Measurements from ENCODE around the gene HESX1. TPM values are rescaled to one million over a fixed set of nuclear protein-coding genes. Genes with fewer than 3 reads are reported as not detected.

Gene HESX1
- total RNA-seq, 1 experiment from 2014 or later: 5.6 TPM

DNA sequence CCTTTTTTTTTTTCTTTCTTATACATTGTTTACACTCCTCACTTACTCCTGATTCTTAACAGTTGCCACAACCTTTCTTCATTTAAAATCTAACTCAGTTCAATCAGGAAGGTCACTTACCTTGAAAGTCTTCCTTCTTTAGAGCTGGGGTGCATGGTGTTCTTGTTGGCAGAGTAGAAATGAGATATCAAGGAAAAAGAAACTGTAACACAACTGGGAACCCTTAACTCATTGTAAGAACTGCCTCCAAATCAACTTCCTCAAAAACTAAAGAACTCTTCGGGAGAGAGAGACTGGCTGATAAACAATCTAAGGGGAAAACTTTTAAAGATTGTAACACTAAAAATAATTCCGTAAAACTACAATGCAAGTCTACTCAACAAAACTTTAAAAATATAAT is 26.4 kb upstream of the HESX1 start (continued):
- TF ChIP-seq, protein P1, sequence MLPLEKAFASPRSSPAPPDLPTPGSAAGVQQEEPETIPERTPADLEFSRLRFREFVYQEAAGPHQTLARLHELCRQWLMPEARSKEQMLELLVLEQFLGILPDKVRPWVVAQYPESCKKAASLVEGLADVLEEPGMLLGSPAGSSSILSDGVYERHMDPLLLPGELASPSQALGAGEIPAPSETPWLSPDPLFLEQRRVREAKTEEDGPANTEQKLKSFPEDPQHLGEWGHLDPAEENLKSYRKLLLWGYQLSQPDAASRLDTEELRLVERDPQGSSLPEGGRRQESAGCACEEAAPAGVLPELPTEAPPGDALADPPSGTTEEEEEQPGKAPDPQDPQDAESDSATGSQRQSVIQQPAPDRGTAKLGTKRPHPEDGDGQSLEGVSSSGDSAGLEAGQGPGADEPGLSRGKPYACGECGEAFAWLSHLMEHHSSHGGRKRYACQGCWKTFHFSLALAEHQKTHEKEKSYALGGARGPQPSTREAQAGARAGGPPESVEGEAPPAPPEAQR (CRISPR knock-in tag; IDR thresholded peaks at IDR 0.05): no peak
- TF ChIP-seq ZNF232 (CRISPR knock-in tag; IDR thresholded peaks at IDR 0.05) (no peak), SMAD3 (CRISPR knock-in tag; IDR thresholded peaks at IDR 0.05; ENCODE audit: borderline replicate concordance) (no peak)
- TF ChIP-seq, protein P2, sequence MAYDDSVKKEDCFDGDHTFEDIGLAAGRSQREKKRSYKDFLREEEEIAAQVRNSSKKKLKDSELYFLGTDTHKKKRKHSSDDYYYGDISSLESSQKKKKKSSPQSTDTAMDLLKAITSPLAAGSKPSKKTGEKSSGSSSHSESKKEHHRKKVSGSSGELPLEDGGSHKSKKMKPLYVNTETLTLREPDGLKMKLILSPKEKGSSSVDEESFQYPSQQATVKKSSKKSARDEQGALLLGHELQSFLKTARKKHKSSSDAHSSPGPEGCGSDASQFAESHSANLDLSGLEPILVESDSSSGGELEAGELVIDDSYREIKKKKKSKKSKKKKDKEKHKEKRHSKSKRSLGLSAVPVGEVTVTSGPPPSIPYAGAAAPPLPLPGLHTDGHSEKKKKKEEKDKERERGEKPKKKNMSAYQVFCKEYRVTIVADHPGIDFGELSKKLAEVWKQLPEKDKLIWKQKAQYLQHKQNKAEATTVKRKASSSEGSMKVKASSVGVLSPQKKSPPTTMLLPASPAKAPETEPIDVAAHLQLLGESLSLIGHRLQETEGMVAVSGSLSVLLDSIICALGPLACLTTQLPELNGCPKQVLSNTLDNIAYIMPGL (CRISPR knock-in tag; IDR thresholded peaks at IDR 0.05): no peak
- TF ChIP-seq, protein P3, sequence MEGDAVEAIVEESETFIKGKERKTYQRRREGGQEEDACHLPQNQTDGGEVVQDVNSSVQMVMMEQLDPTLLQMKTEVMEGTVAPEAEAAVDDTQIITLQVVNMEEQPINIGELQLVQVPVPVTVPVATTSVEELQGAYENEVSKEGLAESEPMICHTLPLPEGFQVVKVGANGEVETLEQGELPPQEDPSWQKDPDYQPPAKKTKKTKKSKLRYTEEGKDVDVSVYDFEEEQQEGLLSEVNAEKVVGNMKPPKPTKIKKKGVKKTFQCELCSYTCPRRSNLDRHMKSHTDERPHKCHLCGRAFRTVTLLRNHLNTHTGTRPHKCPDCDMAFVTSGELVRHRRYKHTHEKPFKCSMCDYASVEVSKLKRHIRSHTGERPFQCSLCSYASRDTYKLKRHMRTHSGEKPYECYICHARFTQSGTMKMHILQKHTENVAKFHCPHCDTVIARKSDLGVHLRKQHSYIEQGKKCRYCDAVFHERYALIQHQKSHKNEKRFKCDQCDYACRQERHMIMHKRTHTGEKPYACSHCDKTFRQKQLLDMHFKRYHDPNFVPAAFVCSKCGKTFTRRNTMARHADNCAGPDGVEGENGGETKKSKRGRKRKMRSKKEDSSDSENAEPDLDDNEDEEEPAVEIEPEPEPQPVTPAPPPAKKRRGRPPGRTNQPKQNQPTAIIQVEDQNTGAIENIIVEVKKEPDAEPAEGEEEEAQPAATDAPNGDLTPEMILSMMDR (IDR thresholded peaks at IDR 0.05): no peak
- TF ChIP-seq, protein P4, sequence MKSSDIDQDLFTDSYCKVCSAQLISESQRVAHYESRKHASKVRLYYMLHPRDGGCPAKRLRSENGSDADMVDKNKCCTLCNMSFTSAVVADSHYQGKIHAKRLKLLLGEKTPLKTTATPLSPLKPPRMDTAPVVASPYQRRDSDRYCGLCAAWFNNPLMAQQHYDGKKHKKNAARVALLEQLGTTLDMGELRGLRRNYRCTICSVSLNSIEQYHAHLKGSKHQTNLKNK (CRISPR knock-in tag; IDR thresholded peaks at IDR 0.05): no peak
- TF ChIP-seq, protein P5, sequence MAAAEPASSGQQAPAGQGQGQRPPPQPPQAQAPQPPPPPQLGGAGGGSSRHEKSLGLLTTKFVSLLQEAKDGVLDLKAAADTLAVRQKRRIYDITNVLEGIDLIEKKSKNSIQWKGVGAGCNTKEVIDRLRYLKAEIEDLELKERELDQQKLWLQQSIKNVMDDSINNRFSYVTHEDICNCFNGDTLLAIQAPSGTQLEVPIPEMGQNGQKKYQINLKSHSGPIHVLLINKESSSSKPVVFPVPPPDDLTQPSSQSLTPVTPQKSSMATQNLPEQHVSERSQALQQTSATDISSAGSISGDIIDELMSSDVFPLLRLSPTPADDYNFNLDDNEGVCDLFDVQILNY (CRISPR knock-in tag; IDR thresholded peaks at IDR 0.05): no peak
- TF ChIP-seq, protein P6, sequence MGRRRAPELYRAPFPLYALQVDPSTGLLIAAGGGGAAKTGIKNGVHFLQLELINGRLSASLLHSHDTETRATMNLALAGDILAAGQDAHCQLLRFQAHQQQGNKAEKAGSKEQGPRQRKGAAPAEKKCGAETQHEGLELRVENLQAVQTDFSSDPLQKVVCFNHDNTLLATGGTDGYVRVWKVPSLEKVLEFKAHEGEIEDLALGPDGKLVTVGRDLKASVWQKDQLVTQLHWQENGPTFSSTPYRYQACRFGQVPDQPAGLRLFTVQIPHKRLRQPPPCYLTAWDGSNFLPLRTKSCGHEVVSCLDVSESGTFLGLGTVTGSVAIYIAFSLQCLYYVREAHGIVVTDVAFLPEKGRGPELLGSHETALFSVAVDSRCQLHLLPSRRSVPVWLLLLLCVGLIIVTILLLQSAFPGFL (CRISPR knock-in tag; IDR thresholded peaks at IDR 0.05; ENCODE audit: borderline replicate concordance): no peak

DNA sequence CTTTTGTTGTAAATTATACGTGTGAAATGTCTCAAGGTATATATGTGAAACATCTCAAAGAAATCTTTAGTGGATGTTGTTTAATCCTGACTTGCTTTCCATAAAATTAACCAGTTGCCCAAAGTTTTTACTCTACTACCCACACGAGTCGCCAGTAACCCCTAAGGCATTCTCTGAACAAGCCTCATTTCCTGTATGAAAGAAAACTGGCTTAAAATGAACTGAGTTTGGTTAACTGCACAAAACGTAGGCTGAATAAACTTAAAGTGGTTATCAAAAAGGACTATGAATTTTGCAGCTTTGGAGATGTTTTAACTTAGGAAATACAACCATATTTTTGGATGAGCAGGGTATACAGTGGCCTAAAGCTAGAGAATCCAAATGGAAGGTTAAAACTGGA is 25.1 kb upstream of the HESX1 start:
- ChIA-PET CTCF (interaction anchor here (3.4 kb wide), 1 partner anchor 26 kb away, joined by 13 read pairs; the partner anchor contains the start of gene HESX1), POLR2A (no interaction called here)
- H3K4me3 Mint-ChIP-seq: no peak overlapping the region
- no peak for ATAC-seq
- H3K4me1 Mint-ChIP-seq: peaks cover 26% of the 10 kb centered on the region
- no peaks in the 10 kb centered on the region for H3K36me3 Mint-ChIP-seq
- no peak for TF ChIP-seq TCF7 (CRISPR knock-in tag; IDR thresholded peaks at IDR 0.05; ENCODE audit: low read depth)
- TF ChIP-seq SMAD3 (CRISPR knock-in tag; IDR thresholded peaks at IDR 0.05; ENCODE audit: borderline replicate concordance): no peak
- TF ChIP-seq CREM (CRISPR knock-in tag; IDR thresholded peaks at IDR 0.05): no peak
- TF ChIP-seq OVOL2 (CRISPR knock-in tag; IDR thresholded peaks at IDR 0.05; ENCODE audit: borderline replicate concordance): no peak
- peaks cover 6% of the 10 kb centered on the region; the same call in 1 of the 2 replicates for H3K27me3 Mint-ChIP-seq (ENCODE audit: low read depth)
- H3K27ac Mint-ChIP-seq: no peak overlapping the region
- no peak for DNase-seq (ENCODE audit: low spot score)
- no peaks in the 10 kb centered on the region for H3K9me3 Mint-ChIP-seq

DNA sequence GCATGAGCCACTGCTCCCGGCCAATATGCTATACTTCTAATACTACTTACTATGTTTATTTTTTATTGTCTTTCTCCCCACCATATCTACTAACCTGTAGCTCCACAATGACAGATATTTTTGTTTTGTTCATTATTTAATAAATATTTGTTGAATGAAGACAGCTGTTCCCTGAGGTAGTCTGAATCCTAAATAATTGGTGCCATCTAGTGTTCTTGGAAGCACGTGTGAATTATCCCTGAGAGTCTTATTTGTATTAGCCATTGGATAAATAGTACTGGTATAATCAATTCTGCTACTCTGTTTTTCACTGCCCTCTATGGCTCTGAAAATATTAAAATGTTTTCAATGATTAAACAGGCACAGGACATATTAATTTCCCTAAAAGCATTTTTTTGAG is 22.1 kb upstream of the HESX1 start:
- H3K4me1 Mint-ChIP-seq: peaks cover 13% of the 10 kb centered on the region
- DNase-seq (ENCODE audit: low spot score): no peak
- POLR2A ChIA-PET: no interaction called here
- H3K4me3 Mint-ChIP-seq: no peak overlapping the region
- peak; percentile 59 for ATAC-seq
- H3K36me3 Mint-ChIP-seq: no peaks in the 10 kb centered on the region
- CTCF ChIA-PET: interaction anchor here (0.5 to 3.4 kb wide), 11 partner anchors 23 to 849 kb away, joined by 3 to 13 read pairs (median 3); partner anchors contain the start of gene HESX1
- no peaks in the 10 kb centered on the region for H3K27me3 Mint-ChIP-seq (ENCODE audit: low read depth)
- no peak overlapping the region for H3K27ac Mint-ChIP-seq
- H3K9me3 Mint-ChIP-seq: peaks cover 4% of the 10 kb centered on the region
- no peak for TF ChIP-seq ZNF219 (CRISPR knock-in tag; IDR thresholded peaks at IDR 0.05; ENCODE audit: borderline replicate concordance)
- TF ChIP-seq ZNF671 (CRISPR knock-in tag; IDR thresholded peaks at IDR 0.05): no peak
- TF ChIP-seq ZNF317 (CRISPR knock-in tag; IDR thresholded peaks at IDR 0.05; ENCODE audit: borderline replicate concordance, low read depth): no peak
- TF ChIP-seq HMGA2 (CRISPR knock-in tag; IDR thresholded peaks at IDR 0.05): no peak
- TF ChIP-seq TCF7 (CRISPR knock-in tag; IDR thresholded peaks at IDR 0.05; ENCODE audit: low read depth): no peak
- no peak for TF ChIP-seq ZNF138 (CRISPR knock-in tag; conservative IDR thresholded peaks at IDR 0.05)
- TF ChIP-seq SP1 (CRISPR knock-in tag; conservative IDR thresholded peaks at IDR 0.05): no peak
- TF ChIP-seq SMAD4 (CRISPR knock-in tag; IDR thresholded peaks at IDR 0.05): no peak
- no peak for TF ChIP-seq MYBL2 (CRISPR knock-in tag; IDR thresholded peaks at IDR 0.05)
- TF ChIP-seq, protein P2 (CRISPR knock-in tag; IDR thresholded peaks at IDR 0.05): no peak
- no peak for TF ChIP-seq EMX1 (CRISPR knock-in tag; IDR thresholded peaks at IDR 0.05)
- TF ChIP-seq, protein P7, sequence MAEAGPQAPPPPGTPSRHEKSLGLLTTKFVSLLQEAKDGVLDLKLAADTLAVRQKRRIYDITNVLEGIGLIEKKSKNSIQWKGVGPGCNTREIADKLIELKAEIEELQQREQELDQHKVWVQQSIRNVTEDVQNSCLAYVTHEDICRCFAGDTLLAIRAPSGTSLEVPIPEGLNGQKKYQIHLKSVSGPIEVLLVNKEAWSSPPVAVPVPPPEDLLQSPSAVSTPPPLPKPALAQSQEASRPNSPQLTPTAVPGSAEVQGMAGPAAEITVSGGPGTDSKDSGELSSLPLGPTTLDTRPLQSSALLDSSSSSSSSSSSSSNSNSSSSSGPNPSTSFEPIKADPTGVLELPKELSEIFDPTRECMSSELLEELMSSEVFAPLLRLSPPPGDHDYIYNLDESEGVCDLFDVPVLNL (CRISPR knock-in tag; IDR thresholded peaks at IDR 0.05; ENCODE audit: borderline replicate concordance, low read depth): no peak
- TF ChIP-seq, protein P8, sequence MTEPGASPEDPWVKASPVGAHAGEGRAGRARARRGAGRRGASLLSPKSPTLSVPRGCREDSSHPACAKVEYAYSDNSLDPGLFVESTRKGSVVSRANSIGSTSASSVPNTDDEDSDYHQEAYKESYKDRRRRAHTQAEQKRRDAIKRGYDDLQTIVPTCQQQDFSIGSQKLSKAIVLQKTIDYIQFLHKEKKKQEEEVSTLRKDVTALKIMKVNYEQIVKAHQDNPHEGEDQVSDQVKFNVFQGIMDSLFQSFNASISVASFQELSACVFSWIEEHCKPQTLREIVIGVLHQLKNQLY (CRISPR knock-in tag; IDR thresholded peaks at IDR 0.05): no peak

Data from WTC11 (cell line).